A673 (cell line): ENCODE measurements around the gene CEP68. TPM values are rescaled to one million over a fixed set of nuclear protein-coding genes. Genes with fewer than 3 reads are reported as not detected.
"Not testable (repeated sequence)": the region's sequence is repeated elsewhere in the genome, so short reads cannot be mapped to it uniquely, and the experiment has no call there.

ENCODE experiments used
- BruUV-seq: library from RNA; stranded (reverse); fragments of 400-500 nt; replicated peaks from 2 replicates; lab custom pipeline; 2021; lab: Mats Ljungman, UMichigan
- CTCF ChIA-PET: fragments of 300-600 bp; sonication (Branson Sonifier 250); formaldehyde crosslinking; loops from one replicate; lab custom pipeline; 2022; ENCODE audit warnings: antibody characterized with exemption; lab: Charles Lee
- POLR2A ChIA-PET: fragments of 300-600 bp; sonication (Branson Sonifier 250); formaldehyde crosslinking; loops from one replicate; lab custom pipeline; 2022; ENCODE audit warnings: antibody characterized with exemption; ENCODE audit not compliant: low non-redundant PET; lab: Charles Lee
- DNase-seq: peaks from one replicate; pipeline ENCODE4 v3.0.0-alpha.2; 2015; ENCODE audit warnings: low spot score
- H3K27ac ChIP-seq: fragments of 200-600 bp; sonication (generic); 2 replicates; pipeline ENCODE4 v1.5.1; 2016; ENCODE audit warnings: mixed run types, low read depth, mild to moderate bottlenecking, mixed read lengths, antibody characterized with exemption, low read length; ENCODE audit not compliant: poor library complexity, severe bottlenecking
- H3K27me3 ChIP-seq: fragments of 200-600 bp; sonication (generic); replicated peaks from 2 replicates; pipeline ENCODE4 v1.6.1; 2017; ENCODE audit warnings: mixed run types, low read depth, mild to moderate bottlenecking, mixed read lengths, antibody characterized with exemption, low read length; ENCODE audit not compliant: insufficient read depth, poor library complexity
- H3K36me3 ChIP-seq: fragments of 200-600 bp; sonication (generic); 2 replicates; pipeline ENCODE4 v1.6.1; 2016; ENCODE audit warnings: mixed run types, mild to moderate bottlenecking, mixed read lengths, antibody characterized with exemption, low read length; ENCODE audit not compliant: insufficient read depth, poor library complexity, severe bottlenecking
- H3K4me1 ChIP-seq: fragments of 200-600 bp; sonication (generic); 2 replicates; pipeline ENCODE4 v1.6.1; 2017; ENCODE audit warnings: mixed run types, mild to moderate bottlenecking, mixed read lengths, antibody characterized with exemption, low read length; ENCODE audit not compliant: insufficient read depth, poor library complexity, severe bottlenecking
- H3K4me3 ChIP-seq: fragments of 200-600 bp; sonication (generic); 2 replicates; pipeline ENCODE4 v1.5.1; 2016; ENCODE audit warnings: low read depth, mixed run types, mild to moderate bottlenecking, mixed read lengths, low read length; ENCODE audit not compliant: poor library complexity, severe bottlenecking
- H3K9me3 ChIP-seq: fragments of 200-600 bp; sonication (generic); 2 replicates; pipeline ENCODE4 v1.6.1; 2016; ENCODE audit warnings: mixed run types, low read depth, mild to moderate bottlenecking, mixed read lengths, antibody characterized with exemption, low read length; ENCODE audit not compliant: poor library complexity, severe bottlenecking
- CTCF ChIP-seq: fragments of 300-800, 200-600 bp; sonication (generic); conservative IDR thresholded peaks from 2 replicates; pipeline ENCODE4 v1.5.1; 2017; ENCODE audit warnings: low read depth, mild to moderate bottlenecking, antibody characterized with exemption, low read length, moderate library complexity, mixed read lengths
- EZH2 ChIP-seq: fragments of 200-600 bp; sonication (generic); IDR thresholded peaks from 2 replicates; pipeline ENCODE4 v1.6.1; 2017; ENCODE audit warnings: borderline replicate concordance, low read depth, mild to moderate bottlenecking, mixed read lengths, antibody characterized with exemption, low read length; ENCODE audit not compliant: poor library complexity, severe bottlenecking
- intact Hi-C: fragments of 100-400 bp; cut with micrococcal nuclease; formaldehyde crosslinking; loops from one replicate; pipeline ENCODE4 v1.10.0; 2022; ENCODE audit not compliant: unreplicated experiment
- total RNA-seq: library from RNA; stranded (reverse); gene quantifications from 2 replicates; pipeline ENCODE4 v1.2.3, GENCODE V29; 2021

The CEP68 gene
- total RNA-seq, 1 experiment from 2014 or later = 10.1 TPM

- no peak for DNase-seq
- TF ChIP-seq EZH2 = no peak
- no peak for TF ChIP-seq CTCF
- ChIA-PET CTCF (no interaction called here), POLR2A (no interaction called here)
- H3K27ac ChIP-seq = no peak overlapping the region
- no peaks in the 10 kb centered on the region for H3K4me1 ChIP-seq
- intact Hi-C loops = no loop called here
- no TSS peak for BruUV-seq
- H3K4me3 ChIP-seq = no peak overlapping the region
- no peaks in the 10 kb centered on the region for H3K9me3 ChIP-seq
- peaks cover 76% of the 10 kb centered on the region for H3K36me3 ChIP-seq
- no peaks in the 10 kb centered on the region for H3K27me3 ChIP-seq
Measured at GRCh38 chr2:65019010-65019409, 37.2 kb upstream of the CEP68 start.

GRCh38 chr2:65019675-65020195, 36.5 kb upstream of the CEP68 start:
- Histone ChIP-seq H3K4me3 (no peak overlapping the region), H3K4me1 (peaks cover 6% of the 10 kb centered on the region), H3K36me3 (peaks cover 69% of the 10 kb centered on the region), H3K27ac (no peak overlapping the region), H3K27me3 (no peaks in the 10 kb centered on the region), H3K9me3 (no peaks in the 10 kb centered on the region)
- intact Hi-C loops = no loop called here
- ChIA-PET POLR2A (no interaction called here), CTCF (interaction anchor here (0.6 kb wide), 1 partner anchor 29 kb away, joined by 6 read pairs; no protein-coding TSS in a partner anchor)
- TF ChIP-seq CTCF (no peak), EZH2 (no peak)
- no TSS peak for BruUV-seq
- no peak for DNase-seq

GRCh38 chr2:65020251-65020650, 36.0 kb upstream of the CEP68 start:
- H3K4me1 ChIP-seq, H3K4me3 ChIP-seq, POLR2A ChIA-PET, H3K27ac ChIP-seq, DNase-seq, intact Hi-C loops, H3K27me3 ChIP-seq, BruUV-seq, H3K9me3 ChIP-seq: not testable (repeated sequence)
- H3K36me3 ChIP-seq = peaks cover 66% of the 10 kb centered on the region
- CTCF ChIA-PET = interaction anchor here (0.6 kb wide), 1 partner anchor 29 kb away, joined by 6 read pairs; no protein-coding TSS in a partner anchor

- POLR2A ChIA-PET = no interaction called here
- H3K36me3 ChIP-seq = peaks cover 65% of the 10 kb centered on the region
- H3K27ac ChIP-seq = no peak overlapping the region
- no peak overlapping the region for H3K4me3 ChIP-seq
- CTCF ChIA-PET = no interaction called here
- no peak for DNase-seq
- intact Hi-C loops = no loop called here
- no peaks in the 10 kb centered on the region for H3K27me3 ChIP-seq
- TF ChIP-seq EZH2 (no peak), CTCF (no peak)
- no peaks in the 10 kb centered on the region for H3K9me3 ChIP-seq
- BruUV-seq = no TSS peak
- peaks cover 6% of the 10 kb centered on the region for H3K4me1 ChIP-seq
Measured at GRCh38 chr2:65020943-65021528, 35.2 kb upstream of the CEP68 start.
